Brain microvascular endothelial cell (primary cell): Measurements from ENCODE around the gene UCKL1.

Experiments used
- DNase-seq: peaks from one replicate; pipeline ENCODE4 v3.0.0-alpha.2; 2020
- H3K27ac ChIP-seq: fragments of 250-450 bp; sonication (Bioruptor Pico); 2 replicates; pipeline ENCODE4 v1.5.1; 2020; ENCODE audit warnings: mild to moderate bottlenecking, moderate library complexity
- H3K27me3 ChIP-seq: fragments of 250-450 bp; sonication (Bioruptor Pico); replicated peaks from 2 replicates; pipeline ENCODE4 v1.5.1; 2020; ENCODE audit warnings: mild to moderate bottlenecking
- H3K36me3 ChIP-seq: fragments of 250-450 bp; sonication (Bioruptor Pico); replicated peaks from 2 replicates; pipeline ENCODE4 v1.5.1; 2020; ENCODE audit warnings: mild to moderate bottlenecking
- H3K4me3 ChIP-seq: 2 replicates; pipeline ENCODE4 v1.5.1; 2011; ENCODE audit warnings: low read depth, mild to moderate bottlenecking, control low read depth, low read length, moderate library complexity
- in situ Hi-C: cut with HindIII; loops from 2 replicates; pipeline ENCODE4 v1.10.0; 2017; ENCODE audit warnings: low sequenced_read_pairs, low pct_ligation_motif_present
- TF ChIP-seq, protein P1 (sequence below): IDR thresholded peaks from 2 replicates; pipeline ENCODE4 v1.5.1; 2011; ENCODE audit warnings: low read depth, mild to moderate bottlenecking, moderate library complexity, low read length, control low read depth, inconsistent platforms; ENCODE audit errors: missing control alignments

The UCKL1 gene

DNA sequence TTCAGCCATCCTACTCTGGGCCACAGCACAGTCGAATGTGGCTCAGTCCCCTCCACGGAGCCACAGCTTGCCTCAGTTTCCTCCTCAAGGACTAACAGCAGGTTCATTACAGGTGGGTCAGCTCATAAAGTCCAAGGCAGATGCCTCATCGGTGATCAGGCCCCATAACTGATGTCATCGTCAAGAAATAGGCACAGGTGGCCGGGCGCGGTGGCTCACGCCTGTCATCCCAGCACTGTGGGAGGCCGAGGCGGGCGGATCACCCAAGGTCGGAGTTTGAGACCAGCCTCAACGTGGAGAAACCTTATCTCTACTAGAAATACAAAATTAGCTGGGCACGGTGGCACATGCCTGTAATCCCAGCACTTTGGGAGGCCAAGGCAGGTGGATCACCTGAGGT lies 3.4 kb downstream of the UCKL1 start:
- in situ Hi-C loops: no loop called here
- no peaks in the 10 kb centered on the region for H3K27me3 ChIP-seq
- H3K4me3 ChIP-seq: no peak overlapping the region
- DNase-seq: no peak
- TF ChIP-seq, protein P1, sequence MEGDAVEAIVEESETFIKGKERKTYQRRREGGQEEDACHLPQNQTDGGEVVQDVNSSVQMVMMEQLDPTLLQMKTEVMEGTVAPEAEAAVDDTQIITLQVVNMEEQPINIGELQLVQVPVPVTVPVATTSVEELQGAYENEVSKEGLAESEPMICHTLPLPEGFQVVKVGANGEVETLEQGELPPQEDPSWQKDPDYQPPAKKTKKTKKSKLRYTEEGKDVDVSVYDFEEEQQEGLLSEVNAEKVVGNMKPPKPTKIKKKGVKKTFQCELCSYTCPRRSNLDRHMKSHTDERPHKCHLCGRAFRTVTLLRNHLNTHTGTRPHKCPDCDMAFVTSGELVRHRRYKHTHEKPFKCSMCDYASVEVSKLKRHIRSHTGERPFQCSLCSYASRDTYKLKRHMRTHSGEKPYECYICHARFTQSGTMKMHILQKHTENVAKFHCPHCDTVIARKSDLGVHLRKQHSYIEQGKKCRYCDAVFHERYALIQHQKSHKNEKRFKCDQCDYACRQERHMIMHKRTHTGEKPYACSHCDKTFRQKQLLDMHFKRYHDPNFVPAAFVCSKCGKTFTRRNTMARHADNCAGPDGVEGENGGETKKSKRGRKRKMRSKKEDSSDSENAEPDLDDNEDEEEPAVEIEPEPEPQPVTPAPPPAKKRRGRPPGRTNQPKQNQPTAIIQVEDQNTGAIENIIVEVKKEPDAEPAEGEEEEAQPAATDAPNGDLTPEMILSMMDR: no peak
- no peak overlapping the region for H3K27ac ChIP-seq
- H3K36me3 ChIP-seq: no peaks in the 10 kb centered on the region

GRCh38 chr20:63952210-63952535 lies 4.0 kb downstream of the UCKL1 start:
- in situ Hi-C loops: no loop called here
- DNase-seq: no peak

DNA sequence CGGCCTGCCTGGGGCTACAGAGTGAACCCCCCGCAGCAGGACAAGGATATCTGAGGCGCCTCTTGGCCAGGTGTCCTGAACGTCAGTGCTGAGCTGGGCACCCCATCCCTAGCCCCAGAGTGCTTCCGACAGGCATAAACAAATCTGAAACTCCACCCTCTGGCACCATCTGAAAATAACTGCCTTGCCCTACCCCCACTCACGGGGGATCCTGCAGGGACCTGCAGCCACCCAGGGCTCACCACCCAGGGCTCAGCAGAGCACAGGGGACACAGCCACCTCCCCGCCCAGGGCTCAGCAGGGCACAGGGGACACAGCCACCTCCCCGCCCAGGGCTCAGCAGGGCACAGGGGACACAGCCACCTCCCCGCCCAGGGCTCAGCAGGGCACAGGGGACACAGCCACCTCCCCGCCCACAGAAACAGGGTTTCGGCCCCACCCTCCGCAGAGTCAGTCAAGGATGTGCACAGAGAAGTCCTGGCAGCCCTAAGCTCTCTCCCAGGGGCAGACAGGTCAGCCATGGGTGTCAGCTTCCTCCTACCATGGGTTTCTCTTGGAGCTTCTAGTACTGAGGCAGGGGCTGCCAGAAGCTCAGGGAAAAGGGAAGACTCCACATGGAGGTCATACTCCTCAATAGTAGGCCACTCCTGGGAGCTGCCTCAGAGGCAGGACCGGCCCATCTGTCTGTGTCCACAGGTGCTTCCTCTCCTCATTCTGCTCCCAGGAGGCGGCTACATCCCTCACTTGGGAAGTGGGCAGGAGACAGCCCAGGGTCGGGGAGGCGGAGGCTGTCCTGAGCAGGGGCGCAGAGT lies 4.6 kb downstream of the UCKL1 start:
- TF ChIP-seq, protein P1: no peak
- in situ Hi-C loops: no loop called here
- Histone ChIP-seq H3K4me3 (no peak overlapping the region), H3K36me3 (no peaks in the 10 kb centered on the region), H3K27ac (no peak overlapping the region), H3K27me3 (no peaks in the 10 kb centered on the region)
- no peak for DNase-seq

More at GRCh38 chr20:63952210-63952535, 4.0 kb downstream of the UCKL1 start:
- Histone ChIP-seq H3K4me3 (no peak overlapping the region), H3K36me3 (no peaks in the 10 kb centered on the region), H3K27me3 (no peaks in the 10 kb centered on the region), H3K27ac (no peak overlapping the region)
- TF ChIP-seq, protein P1: no peak

GRCh38 chr20:63950701-63951397 lies 5.4 kb downstream of the UCKL1 start:
- in situ Hi-C loops: no loop called here
- H3K27ac ChIP-seq: no peak overlapping the region
- no peaks in the 10 kb centered on the region for H3K27me3 ChIP-seq
- TF ChIP-seq, protein P1: no peak
- DNase-seq: no peak
- no peak overlapping the region for H3K4me3 ChIP-seq
- peaks cover 2% of the 10 kb centered on the region for H3K36me3 ChIP-seq

GRCh38 chr20:63947638-63948456 lies 8.4 kb downstream of the UCKL1 start:
- in situ Hi-C loops: no loop called here
- Histone ChIP-seq H3K36me3 (peaks cover 27% of the 10 kb centered on the region), H3K4me3 (no peak overlapping the region), H3K27me3 (no peaks in the 10 kb centered on the region), H3K27ac (no peak overlapping the region)
- TF ChIP-seq, protein P1: no peak
- DNase-seq: no peak
